ENCODE data around the gene IL12A. TPM values are rescaled to one million over a fixed set of nuclear protein-coding genes. Genes with fewer than 3 reads are reported as not detected.
A peak's percentile ranks its signal among the peaks of the same experiment; 100 is the strongest.

IL12A gene
- total RNA-seq, 1 donor from 2014 or later: 0.53 TPM

DNA sequence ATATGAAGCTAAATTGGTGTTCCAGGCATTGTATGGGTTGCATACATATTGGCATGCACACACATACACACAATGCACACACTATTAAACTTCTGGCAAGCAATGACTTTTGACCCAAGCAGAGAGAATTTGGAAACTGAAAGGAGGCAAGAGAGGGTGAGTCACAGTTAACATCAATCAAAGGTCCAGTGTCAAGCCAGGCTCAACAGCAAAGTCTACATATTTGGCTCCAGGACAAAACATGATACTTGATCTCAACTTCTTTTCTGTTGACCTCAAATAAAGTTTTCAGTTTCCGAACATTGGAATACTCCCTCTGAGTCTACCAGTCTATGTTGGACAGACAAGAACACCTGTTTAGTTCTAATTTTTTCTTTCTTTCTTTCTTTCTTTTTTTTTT is 28.3 kb downstream of the IL12A start:
- intact Hi-C loops (cut with DNase I): no loop called here
- no peak for DNase-seq (ENCODE audit: low spot score)
- no peak for ATAC-seq

DNA sequence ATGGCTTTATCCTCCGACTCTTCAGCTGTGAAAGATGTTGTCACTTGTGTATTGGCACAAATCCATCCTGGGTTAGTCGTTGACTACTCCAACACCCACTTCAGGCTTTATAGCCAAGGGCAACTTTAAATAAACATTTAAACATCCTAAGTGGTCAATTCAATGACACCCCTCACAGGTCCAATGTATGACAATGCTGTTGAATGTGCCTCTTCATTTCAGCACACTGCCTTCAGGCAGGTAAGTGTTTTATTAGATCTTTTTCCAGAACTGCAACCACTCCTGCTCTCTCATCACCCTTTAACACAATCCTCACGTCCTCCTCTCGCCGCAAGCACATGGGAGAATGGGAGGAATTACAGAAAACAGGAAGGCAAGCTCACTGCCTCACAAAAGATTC is 30.3 kb downstream of the IL12A start:
- intact Hi-C loops (cut with DNase I): no loop called here
- no peak for ATAC-seq
- DNase-seq (ENCODE audit: low spot score): no peak

DNA sequence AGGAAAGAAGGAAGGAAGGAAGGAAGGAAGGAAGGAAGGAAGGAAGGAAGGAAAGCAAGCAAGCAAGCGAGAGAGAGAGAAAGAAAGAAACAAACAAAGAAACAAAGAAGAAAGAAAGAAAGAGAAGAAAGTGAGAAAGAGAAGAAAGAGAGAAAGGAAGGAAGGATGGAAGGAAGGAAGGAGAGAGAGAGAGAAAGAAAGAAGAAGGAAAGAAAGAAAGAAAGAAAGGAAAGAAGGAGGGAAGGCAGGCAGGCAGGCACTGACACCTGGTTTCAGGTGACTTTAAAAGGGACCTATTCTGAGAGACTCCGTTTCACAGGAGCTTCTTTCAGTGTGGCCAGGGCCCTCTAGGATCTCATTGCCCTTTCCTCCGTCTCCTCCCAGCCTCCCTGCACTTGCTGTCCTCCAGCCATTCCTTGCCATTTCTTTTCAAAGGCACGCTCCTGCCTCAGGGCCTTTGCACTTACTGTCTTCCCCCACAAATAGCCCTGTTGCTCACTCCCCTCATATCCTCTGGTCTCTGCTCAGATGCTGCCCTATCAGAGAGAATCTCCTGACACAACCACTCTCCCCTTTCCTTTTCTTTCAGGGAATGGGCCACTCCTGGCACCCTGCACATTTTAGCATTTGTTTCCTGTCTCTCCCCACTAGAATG is 31.5 kb downstream of the IL12A start:
- ATAC-seq (no peak), DNase-seq (ENCODE audit: low spot score) (no peak)
- intact Hi-C loops (cut with DNase I): no loop called here

DNA sequence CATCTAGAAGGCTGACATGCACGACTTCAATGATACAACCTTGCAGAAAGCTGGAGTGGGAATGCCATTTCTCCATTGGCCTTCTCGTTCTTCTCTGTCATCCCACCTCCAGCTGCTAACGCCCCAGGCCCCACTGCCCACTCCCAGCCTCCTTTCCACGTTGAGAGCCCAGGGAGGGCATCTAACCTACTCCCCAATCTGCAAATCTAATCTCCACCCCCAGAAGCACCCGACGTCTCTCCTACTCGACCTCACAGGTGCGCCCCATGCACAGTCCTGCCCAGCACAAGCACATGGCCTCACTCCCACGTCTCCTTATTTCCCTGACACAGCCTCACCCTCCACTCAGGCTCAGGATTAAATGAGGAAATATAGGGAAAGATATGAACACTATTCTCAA is 33.4 kb downstream of the IL12A start:
- ATAC-seq (no peak), DNase-seq (ENCODE audit: low spot score) (no peak)
- intact Hi-C loops (cut with DNase I): no loop called here

DNA sequence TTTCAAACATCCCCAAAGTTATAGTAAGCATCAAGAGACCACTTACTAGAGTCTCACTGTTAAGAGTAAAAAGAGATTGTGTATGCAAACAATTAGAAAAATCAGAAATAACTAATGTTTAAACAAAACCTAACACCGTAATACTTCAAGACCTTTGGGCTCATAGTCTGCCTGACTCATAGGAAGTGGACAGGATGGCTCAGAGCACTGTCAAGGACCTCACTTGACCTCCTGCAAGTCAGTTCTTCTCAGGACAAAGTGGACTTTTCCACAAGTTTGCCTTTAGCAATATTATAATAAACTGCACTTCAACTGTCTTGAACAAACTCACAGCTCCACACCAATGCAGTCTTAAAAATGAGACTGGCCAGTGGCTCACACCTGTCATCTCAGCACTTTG is 34.8 kb downstream of the IL12A start:
- ATAC-seq (no peak), DNase-seq (ENCODE audit: low spot score) (no peak)
- intact Hi-C loops (cut with DNase I): no loop called here

DNA sequence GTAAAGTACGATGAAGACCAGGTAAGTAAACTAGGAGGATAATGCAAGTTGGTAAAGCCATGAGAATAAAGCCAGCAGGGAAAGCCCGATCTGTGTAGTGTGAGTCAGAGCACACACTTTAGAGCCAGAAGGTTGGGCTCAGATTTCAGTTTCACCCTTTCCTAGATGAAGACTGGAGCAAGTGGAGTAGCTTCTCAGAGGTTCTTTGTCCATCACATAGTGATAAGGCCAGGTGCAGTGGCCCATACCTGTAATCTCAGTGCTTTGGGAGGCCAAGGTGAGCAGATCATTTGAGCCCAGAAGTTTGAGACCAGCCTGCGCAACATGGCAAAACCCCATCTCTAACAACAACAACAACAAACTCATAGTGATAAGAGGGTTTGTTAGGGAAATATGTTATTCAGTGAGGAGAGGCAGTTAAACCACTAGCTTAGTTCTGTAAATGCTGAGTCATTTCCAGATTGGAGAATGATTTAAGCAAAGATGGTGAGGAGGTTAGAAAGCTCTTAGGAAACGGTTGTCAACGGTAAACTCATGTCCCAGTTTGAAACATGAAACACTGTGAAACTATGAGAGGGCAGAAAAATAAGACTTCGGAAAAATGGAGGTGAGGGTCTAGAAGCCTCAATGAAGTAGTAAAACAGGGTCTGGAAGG is 39.0 kb downstream of the IL12A start:
- DNase-seq (ENCODE audit: low spot score) (no peak), ATAC-seq (no peak)
- intact Hi-C loops (cut with DNase I): no loop called here

DNA sequence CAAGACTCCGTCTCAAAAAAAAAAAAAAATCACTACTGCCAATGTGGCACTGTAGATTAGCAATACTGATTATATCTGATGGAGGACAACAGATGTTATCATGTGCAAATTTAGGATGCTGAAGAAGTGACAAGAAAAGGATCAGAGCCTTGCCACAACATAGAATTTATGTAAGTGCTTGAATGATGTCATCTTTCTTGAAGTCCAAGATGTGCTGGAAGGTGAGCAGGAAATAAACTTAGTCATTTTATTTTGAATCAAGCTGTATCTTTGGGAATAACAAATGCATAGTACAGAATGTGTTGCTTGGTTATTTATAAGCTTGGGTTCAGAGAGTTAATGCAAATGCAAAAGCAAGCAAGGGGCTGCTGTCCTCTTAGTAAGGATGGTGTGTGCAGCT is 47.1 kb downstream of the IL12A start:
- ATAC-seq (no peak), DNase-seq (ENCODE audit: low spot score) (no peak)
- intact Hi-C loops (cut with DNase I): loop anchor here (10.0 kb wide), 1 partner anchor 379 kb away; no protein-coding TSS in a partner anchor

DNA sequence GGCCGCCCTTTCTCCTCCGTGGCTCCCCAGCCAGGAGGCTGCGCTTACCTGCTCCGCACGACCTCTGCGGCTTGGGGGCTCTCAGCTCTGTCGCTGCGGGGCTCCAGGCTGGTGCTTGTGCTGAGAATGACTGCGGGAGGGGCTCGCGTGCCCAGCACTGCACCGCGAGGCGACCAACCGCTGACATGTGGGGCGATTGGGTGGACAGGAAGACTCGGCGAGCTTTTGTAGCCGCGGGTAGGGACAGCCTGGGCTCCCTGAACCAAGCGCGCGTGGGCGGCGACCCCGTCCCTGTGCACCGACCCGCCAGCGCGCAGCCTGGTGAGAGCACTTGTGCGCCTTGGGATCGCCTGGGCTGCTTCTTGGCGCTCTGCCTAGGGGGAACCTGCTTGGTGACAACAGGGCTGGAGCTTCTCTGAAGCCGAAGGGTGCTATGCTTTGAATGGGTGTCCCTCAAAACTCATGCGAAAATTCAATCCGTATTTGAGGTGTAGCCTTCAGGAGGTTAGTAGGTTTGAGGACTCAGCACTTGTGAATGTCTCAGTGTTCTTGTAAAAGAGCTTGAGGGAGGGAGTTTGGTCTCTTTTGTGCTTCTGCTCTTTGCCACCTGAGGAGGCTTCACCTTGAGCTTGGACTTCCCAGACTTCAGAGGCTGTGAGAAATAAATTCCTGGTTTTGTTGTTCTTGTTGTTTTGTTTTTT is 50.4 kb downstream of the IL12A start:
- DNase-seq (ENCODE audit: low spot score) (no peak), ATAC-seq (peak; percentile 32)
- intact Hi-C loops (cut with DNase I): loop anchor here (10.0 kb wide), 1 partner anchor 376 kb away; no protein-coding TSS in a partner anchor

DNA sequence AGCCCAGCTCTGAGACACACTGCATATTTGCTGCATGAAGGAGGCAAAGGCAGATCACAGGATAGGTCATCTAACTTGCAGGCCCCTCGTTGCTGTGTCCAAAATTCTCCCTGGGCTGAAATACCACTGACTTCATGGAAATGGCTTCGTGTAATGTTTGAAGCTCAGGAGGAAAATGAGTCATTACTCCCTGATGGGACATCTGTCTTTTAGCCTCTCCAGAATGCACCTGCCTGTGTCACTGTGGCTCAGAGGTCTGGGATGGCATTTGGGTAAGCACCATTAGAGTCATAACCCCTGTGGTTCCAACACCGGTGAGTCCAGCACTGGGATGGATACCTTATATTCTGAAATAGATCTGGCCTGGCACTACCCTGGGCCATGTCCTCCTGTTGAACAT is 51.5 kb downstream of the IL12A start:
- DNase-seq (ENCODE audit: low spot score): no peak
- intact Hi-C loops (cut with DNase I): no loop called here
- ATAC-seq: no peak

DNA sequence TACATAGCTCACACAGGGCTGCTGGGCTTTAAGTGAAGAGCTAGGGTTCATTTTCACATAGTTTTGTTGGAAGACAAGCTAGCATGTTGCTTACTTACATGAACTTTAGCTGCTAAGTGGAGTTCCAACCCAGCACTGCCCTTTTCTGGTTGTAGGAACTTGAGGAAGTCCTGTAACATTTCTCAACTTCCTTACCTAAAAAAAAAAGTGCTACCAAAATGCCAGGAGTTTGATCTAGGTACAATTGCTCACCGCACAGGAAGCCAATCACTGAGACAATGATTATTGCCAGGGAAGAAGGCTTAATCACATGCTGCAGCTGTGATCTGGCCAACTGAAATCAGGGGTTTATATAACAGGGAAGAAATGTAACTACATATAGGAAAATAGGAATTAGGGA is 52.8 kb downstream of the IL12A start:
- DNase-seq (ENCODE audit: low spot score) (no peak), ATAC-seq (no peak)
- intact Hi-C loops (cut with DNase I): no loop called here

DNA sequence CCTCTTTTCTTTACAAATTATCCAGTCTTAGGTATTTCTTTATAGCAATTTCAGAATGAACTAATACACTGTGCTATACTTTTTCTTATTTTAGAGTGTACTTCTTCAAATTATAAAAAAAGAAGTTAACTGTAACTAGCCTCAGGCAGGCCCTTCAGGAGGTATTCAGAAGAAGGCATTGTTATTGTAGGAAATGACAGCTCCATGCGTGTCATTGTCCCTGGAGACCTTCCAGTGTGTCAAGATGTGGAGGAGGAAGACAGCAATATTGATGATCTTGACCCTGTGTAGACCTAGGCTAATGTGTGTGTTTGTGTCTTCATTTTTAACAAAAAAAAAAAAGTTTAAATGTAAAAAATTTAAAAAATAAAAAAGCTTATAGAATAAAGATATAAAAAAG is 55.5 kb downstream of the IL12A start:
- DNase-seq (ENCODE audit: low spot score) (no peak), ATAC-seq (no peak)
- intact Hi-C loops (cut with DNase I): no loop called here

Other genes starting within 250 kb of the IL12A start
- 29.7 TPM for gene SCHIP1, start 149.0 kb upstream of the IL12A start, total RNA-seq
- gene C3orf80, start 236.6 kb downstream of the IL12A start, total RNA-seq: 0.49 TPM